Activated effector memory CD4-positive, alpha-beta T cell treated with anti-CD3 and anti-CD28 coated beads, Interleukin-2, amount 50 U/mL, for 16 hours (primary cell): ENCODE measurements around the gene AGPAT2.
A peak's percentile ranks its signal among the peaks of the same experiment; 100 is the strongest.

Experiments
- DNase-seq: peaks from one replicate; pipeline ENCODE4 v3.0.0-alpha.2; 2020

AGPAT2 gene

DNA sequence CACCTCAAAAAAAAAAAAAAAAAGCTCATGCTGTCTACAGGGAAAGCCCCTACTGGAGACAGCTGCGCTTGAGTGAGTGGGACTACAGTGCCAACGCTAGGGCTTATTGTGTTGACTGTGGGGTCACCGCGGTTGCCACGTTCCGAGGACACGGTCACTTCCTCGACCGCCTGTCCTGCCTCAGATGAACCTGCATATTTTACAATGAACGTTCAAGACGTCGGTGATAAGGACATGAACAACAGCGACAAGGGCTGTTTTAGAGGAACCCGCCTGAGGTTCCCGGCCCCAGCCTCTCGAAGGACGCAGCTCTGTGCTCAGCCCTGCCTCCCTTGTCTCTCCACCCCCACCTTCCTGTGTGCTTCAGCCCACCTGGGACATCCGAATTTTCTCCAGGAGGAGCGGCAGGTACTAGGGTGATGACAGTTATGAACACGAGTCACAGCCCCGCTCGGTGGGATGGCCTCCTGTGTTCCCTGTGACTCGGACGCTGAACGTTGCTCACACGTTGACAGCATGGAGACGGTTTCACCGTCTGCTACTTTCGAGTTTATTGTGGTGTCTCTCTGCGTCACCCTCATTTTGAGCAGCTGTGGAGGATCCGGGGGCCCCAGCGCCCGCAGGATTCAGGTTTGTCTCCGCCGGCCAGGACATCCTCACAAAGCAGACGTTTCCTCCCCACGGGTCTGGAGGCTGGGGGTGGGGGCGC lies 13.9 kb upstream of the AGPAT2 start:
- DNase-seq = peak; percentile 84

DNA sequence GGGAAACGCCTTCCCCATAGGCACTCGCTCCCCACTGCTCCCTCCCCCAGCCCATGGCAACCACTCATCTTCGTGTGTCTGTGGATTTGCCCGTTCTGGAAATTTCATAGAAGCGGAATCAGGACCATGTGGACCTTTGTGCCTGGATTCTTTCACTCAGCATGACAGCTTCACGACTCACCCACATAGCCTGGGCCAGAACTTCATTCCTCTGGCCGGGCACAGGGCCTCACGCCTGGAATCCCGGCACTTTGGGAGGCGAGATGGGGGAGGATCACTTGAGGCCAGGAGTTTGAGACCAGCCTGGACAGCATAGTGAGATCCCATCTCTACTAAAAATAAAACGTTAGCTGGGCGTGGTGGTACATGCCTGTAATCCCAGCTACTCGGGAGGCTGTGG lies 13.0 kb upstream of the AGPAT2 start:
- no peak for DNase-seq

DNA sequence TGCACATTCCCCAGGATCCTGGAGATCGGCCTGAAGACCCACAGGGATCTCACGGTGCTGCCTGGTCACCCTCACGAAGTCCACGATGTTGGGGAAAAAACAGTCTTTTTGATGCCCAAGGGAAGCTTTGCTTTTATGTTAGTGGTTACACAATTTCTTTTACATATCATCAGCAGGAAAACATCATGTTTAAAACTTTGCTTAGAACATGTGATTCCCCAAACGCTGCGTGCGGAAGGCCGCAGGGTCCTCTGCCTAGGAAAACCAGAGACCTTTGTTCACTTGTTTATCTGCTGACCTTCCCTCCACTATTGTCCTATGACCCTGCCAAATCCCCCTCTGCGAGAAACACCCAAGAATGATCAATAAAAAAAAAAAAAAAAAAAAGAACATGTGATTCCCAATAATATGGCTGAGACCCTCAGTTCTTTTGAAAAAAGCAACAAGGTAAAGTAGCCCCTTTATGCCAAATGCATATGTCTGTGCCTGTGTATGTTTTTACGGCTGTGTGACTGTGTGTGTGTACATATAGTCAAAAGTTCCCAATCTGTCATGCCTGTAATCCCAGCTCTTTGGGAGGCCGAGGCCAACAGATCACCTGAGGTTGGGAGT lies 11.5 kb upstream of the AGPAT2 start:
- DNase-seq = no peak

DNA sequence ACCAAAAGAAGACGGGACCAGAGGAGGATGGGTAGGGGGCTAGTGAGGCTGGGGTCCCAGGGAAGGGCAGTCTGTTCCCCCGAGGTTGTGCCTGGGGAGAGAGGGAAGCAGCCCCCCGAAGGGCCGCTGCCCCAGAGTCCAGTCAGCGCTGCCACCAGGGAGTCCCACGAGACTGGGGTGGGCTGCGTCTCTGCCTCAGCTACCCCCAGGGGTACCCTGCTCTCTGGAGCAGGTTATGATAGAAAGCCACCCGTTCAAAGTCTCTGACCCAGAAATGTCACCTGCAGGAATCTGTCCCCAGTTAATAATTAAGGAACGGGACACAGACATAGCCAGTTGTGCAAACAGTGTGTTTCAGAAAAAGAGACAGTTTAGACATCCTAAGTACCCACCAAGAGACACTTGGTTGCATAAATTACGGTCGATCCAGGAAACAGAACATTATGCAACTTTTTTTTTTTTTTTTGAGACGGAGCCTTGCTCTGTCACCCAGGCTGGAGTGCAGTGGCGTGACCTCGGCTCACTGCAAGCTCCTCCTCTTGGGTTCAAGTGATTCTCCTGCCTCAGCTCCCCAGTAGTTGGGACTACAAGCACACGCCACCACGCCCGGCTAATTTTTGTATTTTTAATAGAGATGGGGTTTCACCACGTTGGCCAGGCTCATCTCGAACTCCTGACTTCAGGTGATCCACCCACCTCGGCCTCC lies 10.7 kb upstream of the AGPAT2 start:
- no peak for DNase-seq

DNA sequence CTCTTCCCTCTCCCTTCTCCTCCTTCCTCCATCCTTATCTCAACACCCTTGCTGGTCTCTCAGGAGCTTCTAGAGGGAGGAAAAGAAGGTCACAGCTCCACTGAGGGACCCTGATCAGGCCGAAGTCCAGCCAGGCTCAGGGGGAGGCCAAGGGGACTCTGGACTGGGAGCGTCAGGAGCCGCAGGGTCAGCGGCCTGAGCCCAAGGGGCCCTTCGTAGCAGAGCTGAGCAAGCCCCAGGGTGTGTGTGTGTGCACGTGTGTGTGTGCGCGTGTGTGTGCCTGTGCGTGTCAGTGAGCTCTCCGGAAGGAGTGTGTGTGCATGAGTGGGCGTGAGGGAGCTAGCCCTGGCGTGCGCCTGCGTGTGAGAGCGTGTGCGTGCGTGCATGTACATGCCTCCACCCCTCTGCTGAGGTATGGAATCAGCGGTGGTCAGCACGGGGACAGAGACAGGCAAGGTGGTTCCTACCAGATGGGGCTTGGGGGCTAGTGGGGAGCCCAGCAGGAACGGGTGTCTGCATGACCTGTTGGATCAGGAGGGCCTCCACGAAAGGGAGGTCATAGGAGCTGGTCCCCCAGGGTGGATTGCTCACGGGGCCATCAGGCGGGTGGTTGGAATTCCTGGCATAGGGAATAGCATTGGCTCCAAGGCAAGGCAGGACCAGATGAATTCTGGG lies 10.0 kb upstream of the AGPAT2 start:
- DNase-seq = no peak

DNA sequence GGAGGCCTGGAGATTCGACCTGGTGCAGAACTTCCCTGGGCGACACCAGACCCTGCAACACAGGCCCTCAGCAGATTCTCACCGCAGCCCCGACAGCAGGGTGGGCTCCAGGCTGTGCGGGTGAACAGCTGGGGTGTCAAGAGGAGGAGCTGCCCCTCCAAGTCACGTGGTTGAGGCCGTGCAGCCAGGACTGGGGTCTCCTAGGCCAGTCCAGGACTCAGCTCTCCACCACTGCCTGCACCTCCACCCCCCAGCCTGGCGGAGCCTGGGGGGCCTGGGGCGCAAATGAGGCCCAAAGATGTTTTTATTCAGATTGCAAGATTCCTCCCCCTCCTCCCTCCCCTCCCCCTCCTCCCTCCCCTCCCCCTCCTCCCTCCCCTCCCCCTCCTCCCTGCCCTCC lies 9.2 kb upstream of the AGPAT2 start:
- DNase-seq = no peak

DNA sequence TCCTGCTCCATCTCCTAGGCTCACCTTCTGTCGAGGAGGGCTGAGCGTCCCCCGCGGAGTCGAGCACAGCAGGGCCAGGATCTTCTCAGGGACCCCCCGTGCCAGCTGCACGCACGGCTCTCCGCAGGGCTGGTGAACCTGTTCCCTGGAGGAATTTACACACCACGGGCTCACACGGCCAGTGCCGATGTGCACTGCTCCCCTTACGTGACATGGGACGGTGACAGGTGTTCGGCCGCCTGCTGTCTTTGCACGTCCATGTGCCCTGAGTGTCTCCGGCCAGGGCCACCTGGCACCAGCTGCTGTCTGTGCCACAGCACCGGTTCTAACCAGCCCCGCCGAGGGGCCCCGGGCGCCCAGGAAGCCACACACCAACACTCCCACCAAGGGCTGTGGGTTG lies 8.7 kb upstream of the AGPAT2 start:
- DNase-seq = no peak

DNA sequence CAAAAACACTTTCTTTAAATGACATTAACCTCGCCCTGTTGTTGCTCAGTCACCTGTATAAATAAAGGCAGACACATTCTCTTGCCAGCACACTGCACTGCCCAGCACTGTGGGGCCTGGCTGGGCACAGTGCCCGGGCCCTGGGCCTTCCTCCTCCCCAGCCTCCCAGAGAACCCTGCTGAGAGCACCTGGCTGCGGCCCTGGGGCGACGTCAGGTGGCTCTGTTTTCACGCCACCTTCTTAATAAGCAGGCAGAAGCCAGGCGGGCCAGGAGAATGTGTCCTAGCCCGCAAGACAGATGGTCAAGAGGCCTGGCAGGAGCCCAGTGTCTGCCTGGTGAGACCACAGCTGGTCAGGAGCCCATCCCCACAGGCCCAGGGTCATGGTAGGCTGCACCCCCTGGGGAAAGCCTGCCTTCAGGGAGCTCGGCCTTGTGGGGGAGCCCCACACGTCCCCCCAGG lies 8.2 kb upstream of the AGPAT2 start:
- no peak for DNase-seq

DNA sequence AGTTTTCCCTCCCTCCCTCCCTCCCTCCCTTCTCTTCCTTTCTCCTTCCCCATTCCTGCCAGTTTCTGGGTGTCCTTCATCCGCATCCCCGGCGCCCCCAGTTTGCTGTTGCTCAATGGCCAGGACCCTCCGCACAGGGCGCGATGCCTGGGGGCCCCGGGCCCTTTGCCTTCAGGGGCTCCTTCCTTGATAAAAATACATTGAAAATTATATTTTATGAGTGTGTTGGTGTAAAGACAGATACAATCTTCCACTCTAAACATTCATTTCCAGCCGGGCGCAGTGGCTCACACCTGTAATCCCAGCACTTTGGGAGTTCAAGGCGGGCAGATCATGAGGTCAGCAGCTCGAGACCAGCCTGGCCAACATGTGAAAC lies 7.6 kb upstream of the AGPAT2 start:
- no peak for DNase-seq

DNA sequence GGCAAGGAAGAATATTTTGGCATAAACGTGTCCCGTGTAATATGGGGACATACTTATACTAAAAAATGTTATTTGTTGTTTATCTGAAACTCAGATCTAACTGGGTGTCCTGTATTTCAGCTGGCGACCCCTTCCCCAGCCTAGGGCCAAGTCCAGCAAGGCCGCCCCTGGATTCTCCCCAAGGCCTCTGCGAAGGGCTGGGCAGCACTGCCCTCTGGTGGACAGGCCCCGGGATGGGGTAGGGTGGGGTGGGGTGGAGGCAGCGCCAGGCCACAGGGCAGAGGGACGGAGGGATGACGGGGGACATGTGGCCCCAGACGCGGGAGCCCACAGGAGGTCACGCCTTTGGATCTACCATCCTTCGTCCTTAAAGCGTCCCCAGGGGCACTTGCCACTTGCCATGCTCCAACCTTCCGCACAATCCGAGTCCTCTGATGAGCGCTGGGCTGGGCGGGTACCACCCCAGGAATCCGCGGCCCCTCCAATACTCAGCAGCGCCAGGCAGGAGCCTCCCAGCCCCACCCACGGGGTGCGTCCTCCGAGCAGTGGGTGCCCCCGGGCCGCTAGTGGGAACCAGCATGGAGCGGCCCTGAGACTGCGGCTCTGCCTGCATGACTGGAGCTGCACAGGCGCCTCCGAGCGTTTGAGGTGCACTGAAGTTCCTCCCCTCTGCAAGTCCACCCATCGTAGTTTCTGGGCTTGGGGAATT lies 7.1 kb upstream of the AGPAT2 start:
- DNase-seq = no peak

DNA sequence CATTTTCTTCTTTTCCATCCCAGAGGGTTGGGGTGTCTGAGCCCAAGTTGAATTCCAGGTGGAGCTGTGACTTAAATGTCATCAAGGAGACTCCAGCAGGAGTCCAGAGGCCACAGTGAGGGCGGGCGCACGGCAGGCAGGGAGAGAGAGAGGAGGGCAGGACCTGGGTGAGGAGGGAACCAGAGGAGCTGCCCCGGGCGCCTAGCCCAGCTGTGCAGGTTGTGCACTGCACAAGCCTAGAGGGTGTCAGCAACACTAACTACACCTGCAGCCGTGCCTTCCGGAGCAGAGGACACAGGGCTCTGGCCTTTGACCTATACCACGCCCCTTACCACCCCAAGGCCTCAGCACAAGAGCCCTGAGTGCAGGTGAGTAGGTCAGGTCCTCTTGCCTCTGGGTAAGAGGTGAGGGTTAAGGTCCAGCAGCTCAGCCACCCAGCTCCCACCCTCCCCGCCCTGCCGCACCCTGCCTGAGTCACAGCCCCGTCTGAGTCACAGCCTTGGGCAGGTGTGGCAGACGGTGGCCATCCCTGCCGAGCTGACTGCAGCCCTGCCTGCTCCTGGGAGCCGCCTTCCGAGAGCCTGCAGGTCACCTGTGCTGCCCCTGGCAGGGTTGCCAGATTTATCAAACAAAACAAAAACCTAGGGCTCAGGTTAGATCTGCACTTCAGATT lies 6.4 kb upstream of the AGPAT2 start:
- DNase-seq = no peak

DNA sequence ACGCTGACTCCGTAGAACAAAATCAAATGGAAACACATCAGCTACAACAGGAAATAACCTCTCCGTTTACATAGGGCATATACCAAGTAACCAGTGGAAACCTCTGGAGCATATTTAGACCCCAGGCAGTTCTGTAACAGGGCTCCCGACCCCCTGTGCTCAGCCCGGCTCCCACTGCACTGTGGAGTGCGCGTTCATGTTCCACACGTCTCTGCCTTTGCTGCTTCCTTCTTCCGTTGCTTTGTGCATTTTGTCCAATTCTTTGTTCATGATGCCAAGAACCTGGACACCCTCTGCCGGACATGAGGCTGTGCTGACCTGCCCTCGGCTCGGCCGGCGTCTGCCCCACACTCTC lies 5.9 kb upstream of the AGPAT2 start:
- DNase-seq = no peak

DNA sequence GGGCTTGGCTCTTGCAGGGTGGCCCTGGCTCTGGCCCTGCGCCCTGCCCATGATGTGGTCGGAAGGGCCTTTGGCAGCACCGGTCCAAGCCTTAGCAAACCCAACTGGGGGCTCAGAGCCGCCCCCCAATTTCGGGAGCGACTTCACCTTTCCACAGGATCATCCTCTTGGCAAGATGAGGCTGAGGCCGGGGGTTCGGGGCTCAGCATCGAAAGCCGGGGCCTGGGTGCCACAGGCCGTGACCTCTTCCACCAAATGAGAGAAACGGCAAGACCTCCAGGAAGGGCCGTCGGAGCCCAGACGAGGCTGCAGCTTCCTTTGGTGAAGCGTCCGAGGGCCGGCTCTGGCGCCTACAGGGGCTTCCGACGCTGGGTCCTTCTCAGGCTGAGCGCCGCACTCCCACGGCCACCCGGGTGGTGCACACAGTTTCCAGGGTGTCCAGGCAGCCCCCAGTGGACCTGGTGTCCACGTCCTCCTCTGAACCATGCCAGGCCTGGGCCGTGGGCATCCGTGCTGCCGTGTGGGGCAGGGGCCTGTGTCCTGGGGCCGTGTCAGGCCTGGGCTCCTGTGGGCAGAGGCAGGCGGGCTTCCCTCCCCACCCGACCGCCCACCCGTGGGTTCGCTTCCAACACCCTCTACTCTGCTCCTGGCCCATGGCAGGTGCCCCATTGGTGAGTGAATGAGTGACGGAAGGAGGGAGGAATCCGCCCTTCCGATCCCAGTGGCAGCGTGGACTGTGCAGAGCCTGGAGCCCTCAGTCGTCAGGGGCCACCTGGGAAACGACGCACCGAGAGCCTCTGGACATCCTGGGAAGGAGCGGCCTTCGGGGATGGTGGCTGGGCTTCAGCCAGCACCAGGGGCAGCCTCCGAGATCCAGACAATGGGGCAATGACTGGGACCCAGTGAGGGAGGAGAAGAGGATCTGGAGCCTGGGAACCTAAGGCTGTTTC lies 5.2 kb upstream of the AGPAT2 start:
- DNase-seq = no peak

DNA sequence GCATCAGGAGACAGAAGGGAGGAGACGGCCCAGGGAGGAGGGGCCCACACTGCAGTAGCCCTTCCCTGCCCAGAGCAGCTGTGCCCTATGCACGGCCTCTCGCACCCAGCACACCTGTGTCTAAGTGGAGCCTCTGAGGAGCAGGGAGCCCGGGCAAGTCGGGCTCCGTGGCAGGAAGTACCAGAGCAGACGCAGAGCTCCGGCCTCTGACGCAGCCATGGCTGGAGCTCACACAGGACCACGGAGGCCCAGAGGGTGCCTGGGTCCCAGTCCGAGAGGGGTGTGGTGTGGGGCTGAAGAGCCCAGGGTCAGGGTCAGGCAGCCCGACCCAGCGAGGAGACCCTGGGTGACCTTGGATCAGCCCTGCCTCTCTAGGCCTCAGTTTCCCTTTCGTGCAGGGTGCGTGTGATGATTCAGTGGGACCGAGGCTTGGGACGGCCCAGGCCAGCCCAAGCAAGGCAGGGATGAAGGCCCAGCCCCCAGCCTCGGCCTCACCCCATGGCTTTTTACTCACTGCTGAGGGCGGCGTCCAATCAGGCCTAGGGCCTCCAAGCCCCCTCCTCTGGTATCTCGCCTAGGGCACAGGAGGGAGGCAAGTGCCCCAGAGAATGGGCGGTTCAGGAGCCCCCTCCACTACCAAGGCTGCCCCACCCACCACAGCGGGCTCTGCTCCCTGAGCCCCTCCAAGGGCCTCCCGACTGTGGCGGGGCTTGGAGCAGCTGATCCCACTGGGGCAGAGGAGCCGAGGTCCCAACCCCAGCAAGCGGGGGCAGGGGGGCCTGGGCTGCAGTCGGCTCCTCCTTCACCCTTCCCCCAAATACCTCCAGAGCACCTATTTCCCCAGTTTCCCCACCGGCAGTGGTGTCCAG lies 4.3 kb upstream of the AGPAT2 start:
- DNase-seq = no peak

DNA sequence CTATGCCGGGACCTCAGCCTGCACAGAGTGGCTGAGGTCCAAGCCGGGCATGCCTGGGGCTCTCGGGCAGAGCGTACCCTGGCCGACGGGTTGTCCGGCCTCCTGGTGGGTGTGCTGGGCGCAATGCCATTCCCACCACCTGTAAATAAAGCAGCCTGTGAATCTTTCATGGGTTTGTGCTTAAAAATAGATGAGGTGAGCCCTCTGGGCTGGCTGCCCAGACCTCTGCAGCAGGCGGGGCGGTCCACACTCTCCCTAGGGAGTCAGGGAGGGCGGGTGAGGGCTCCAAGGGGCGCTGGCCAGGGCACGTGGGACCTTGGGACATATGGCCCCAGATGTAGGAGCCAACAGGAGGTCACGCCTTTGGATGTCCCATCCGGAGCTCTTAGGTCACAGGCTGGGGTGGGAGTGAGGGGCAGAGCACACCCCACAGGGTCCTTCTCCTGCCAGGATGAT lies 3.6 kb upstream of the AGPAT2 start:
- DNase-seq = no peak

DNA sequence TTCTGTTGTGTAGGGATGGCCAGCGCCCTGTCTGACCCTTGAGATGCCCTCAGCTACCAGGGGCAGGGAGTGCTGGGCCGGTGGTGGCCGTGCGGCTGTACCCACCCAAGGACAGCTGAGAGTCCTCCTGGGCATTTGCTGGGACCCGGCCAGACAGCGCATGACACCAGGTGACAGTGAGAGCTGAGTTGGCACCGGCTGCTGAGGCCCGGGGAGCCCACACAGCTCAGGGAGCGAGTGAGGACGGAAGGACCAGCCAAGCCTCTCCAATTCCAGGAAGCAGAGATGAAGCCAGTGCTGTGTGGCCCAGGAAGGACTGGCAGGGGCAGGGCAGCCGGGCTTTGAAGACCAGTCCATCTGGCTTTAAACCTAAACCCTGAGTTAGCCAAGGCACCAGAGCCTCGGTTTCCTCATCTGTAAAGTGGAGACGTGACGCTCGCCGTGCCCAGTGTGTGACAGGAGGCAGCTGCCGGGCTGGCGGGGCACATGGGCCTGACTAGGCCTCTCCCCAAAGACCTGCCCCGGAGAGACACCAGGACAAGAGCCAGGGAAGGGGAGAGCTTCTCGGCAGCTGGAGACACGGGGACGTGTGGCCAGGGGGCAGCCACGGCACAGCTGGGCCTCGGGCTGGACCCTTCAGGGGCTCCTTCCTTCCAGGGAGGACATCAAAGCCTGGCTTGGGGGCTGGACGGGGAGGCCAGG lies 3.0 kb upstream of the AGPAT2 start:
- DNase-seq = no peak

DNA sequence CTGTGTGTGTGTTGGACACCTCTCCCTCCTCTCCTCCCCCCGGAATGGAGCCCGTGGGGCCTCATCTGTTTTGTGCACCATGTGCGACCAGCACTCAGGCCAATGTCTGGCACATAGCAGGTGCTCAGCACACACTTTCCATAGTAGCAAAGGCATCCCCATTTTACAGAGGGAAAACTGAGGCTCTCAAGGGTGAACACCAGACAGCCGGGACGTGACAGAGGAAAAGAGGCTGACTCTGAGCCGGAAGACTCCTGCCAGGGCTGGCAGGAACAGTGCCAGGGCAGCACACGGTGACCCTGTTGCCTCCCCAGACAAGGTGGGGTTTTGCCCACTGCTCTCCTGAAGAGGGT lies 1.8 kb upstream of the AGPAT2 start:
- no peak for DNase-seq

DNA sequence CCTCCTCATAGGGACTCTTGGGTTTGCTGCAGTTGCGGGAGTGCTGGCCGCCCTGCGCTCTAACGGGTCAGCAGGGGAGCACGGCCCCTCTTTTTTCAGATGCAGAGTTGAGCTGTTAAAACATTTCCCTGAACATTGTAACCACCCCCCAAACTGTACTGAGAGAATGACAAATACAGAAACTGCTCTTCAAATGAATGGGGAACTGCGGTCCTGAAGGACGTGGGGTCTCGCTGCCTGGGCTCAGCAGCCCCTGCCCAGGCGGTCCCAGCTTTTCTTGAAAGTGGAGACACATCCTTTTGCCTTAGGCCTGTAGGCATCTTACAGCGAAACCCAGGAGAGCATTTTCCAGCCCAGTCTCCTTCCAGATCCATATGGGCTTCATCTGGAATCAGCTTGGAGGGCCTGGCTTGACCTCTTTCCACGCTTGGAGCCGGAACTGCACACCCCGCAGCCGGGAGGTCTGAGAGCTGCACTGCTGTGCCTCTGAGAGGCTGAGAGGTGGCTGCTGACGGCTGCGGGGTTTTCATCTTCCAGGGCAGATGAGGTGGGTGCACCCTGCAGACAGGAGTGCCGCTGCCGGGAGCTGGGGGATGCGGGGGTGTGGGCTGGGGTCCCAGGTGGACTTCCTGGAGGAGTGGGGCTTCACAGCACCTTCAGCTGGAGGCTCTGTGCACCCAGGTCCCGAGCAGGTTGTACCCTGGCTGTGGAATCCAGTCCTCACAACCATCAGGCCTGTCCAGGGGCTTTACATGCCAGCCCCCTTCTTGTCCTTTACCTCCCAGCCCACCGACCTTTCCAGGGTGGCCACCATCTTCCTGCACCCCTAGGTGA lies 1.2 kb upstream of the AGPAT2 start:
- no peak for DNase-seq

DNA sequence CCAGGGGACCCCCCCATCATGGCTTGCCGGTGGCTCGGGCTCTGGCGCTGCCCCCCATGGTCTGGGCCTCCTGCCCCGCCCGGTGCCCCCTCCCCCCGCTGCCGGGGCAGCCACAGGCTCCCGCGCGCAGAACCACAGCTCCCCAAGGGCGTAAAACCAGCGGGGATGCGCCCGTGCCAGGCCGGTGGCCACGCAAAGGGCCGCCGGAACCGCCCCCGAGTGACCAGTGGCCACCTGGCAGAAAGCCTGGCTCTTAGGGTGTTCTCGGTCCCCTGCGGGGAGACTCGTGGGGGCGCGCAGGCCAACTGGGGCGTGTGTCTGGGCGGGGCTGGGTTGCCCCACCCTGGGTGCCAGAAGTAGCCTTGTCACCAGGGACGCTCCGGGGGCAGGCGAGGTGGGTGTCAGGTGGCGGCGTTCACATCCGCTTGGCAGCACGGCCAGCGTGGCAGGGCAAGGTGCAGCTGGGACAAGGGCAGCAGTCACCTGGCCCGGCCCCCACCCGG lies 515 bp upstream of the AGPAT2 start:
- no peak for DNase-seq
